ENCODE measurements around the gene OAT. TPM values are rescaled to one million over a fixed set of nuclear protein-coding genes. Genes with fewer than 3 reads are reported as not detected.

OAT gene
- total and polyA plus RNA-seq, 4 donors, result 25.1 to 255 (median 69.1) TPM

DNA sequence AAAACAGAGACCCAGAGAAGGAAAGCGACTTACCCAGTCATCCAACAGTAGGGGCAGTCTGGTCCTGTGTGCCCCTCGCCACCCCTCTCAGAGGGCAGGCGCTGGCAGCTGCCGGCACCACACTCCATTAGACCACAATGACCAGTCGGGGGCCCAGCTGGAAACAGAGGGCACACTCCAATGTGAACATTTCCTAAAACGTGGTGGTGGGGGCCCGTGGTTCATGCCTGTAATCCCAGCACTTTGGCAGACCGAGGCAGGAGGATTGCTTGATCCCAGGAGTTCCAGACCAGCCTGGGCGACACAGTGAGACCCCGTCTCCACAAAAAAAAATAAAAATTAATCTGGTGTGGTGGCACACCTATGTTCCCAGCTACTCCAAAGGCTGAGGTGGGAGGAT lies 912 bp upstream of the OAT start:
- no peak for DNase-seq (ENCODE audit: low spot score)
- H3K9me3 ChIP-seq (ENCODE audit: control insufficient read depth in 4 of 4, low read length in 3 of 4), result no peaks in the 10 kb centered on the region
- TF ChIP-seq YY1 (IDR thresholded peaks at IDR 0.05) (no peak), JUND (IDR thresholded peaks at IDR 0.05) (no peak), FOXA1 (IDR thresholded peaks at IDR 0.05) (no peak), SP1 (IDR thresholded peaks at IDR 0.05) (no peak), NR2F2 (IDR thresholded peaks at IDR 0.05) (no peak), HNF4G (IDR thresholded peaks at IDR 0.05) (no peak), HNF4A (conservative IDR thresholded peaks at IDR 0.05) (no peak), EGR1 (IDR thresholded peaks at IDR 0.05; ENCODE audit: low read depth in 2 of 2) (no peak), RXRA (IDR thresholded peaks at IDR 0.05) (no peak), TAF1 (conservative IDR thresholded peaks at IDR 0.05) (no peak)
- TF ChIP-seq, protein P1, sequence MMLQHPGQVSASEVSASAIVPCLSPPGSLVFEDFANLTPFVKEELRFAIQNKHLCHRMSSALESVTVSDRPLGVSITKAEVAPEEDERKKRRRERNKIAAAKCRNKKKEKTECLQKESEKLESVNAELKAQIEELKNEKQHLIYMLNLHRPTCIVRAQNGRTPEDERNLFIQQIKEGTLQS (IDR thresholded peaks at IDR 0.05), result no peak
- TF ChIP-seq, protein P2, sequence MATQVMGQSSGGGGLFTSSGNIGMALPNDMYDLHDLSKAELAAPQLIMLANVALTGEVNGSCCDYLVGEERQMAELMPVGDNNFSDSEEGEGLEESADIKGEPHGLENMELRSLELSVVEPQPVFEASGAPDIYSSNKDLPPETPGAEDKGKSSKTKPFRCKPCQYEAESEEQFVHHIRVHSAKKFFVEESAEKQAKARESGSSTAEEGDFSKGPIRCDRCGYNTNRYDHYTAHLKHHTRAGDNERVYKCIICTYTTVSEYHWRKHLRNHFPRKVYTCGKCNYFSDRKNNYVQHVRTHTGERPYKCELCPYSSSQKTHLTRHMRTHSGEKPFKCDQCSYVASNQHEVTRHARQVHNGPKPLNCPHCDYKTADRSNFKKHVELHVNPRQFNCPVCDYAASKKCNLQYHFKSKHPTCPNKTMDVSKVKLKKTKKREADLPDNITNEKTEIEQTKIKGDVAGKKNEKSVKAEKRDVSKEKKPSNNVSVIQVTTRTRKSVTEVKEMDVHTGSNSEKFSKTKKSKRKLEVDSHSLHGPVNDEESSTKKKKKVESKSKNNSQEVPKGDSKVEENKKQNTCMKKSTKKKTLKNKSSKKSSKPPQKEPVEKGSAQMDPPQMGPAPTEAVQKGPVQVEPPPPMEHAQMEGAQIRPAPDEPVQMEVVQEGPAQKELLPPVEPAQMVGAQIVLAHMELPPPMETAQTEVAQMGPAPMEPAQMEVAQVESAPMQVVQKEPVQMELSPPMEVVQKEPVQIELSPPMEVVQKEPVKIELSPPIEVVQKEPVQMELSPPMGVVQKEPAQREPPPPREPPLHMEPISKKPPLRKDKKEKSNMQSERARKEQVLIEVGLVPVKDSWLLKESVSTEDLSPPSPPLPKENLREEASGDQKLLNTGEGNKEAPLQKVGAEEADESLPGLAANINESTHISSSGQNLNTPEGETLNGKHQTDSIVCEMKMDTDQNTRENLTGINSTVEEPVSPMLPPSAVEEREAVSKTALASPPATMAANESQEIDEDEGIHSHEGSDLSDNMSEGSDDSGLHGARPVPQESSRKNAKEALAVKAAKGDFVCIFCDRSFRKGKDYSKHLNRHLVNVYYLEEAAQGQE (IDR thresholded peaks at IDR 0.05), result no peak
- TF ChIP-seq, protein P3, sequence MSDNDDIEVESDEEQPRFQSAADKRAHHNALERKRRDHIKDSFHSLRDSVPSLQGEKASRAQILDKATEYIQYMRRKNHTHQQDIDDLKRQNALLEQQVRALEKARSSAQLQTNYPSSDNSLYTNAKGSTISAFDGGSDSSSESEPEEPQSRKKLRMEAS (IDR thresholded peaks at IDR 0.05), result no peak
- TF ChIP-seq, protein P4, sequence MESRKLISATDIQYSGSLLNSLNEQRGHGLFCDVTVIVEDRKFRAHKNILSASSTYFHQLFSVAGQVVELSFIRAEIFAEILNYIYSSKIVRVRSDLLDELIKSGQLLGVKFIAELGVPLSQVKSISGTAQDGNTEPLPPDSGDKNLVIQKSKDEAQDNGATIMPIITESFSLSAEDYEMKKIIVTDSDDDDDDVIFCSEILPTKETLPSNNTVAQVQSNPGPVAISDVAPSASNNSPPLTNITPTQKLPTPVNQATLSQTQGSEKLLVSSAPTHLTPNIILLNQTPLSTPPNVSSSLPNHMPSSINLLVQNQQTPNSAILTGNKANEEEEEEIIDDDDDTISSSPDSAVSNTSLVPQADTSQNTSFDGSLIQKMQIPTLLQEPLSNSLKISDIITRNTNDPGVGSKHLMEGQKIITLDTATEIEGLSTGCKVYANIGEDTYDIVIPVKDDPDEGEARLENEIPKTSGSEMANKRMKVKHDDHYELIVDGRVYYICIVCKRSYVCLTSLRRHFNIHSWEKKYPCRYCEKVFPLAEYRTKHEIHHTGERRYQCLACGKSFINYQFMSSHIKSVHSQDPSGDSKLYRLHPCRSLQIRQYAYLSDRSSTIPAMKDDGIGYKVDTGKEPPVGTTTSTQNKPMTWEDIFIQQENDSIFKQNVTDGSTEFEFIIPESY (IDR thresholded peaks at IDR 0.05), result no peak
- H3K27me3 ChIP-seq (ENCODE audit: control insufficient read depth in 4 of 4, insufficient read depth in 4 of 4, low read length in 3 of 4), result peaks cover 0 to 9% (median 0%) of the 10 kb centered on the region in 4 donors
- H3K4me3 ChIP-seq (ENCODE audit: low read depth in 1 of 3, low read length in 3 of 3), result no peak overlapping the region
- H3K27ac ChIP-seq (ENCODE audit: low read depth in 1 of 2, low read length in 2 of 2), result no peak overlapping the region
- no peak overlapping the region for H3K9ac ChIP-seq (ENCODE audit: low read depth in 1 of 2, low read length in 2 of 2)
- H3K4me1 ChIP-seq (ENCODE audit: control insufficient read depth in 4 of 4, insufficient read depth in 4 of 4, low read length in 3 of 4), result peaks cover 8 to 27% (median 19%) of the 10 kb centered on the region in 4 donors
- WGBS, result 95% methylated on average over 10 of the region's 10 CpGs
- no peaks in the 10 kb centered on the region for H3K36me3 ChIP-seq (ENCODE audit: control insufficient read depth in 4 of 4, insufficient read depth in 3 of 4, low read depth in 1 of 4, low read length in 3 of 4)

DNA sequence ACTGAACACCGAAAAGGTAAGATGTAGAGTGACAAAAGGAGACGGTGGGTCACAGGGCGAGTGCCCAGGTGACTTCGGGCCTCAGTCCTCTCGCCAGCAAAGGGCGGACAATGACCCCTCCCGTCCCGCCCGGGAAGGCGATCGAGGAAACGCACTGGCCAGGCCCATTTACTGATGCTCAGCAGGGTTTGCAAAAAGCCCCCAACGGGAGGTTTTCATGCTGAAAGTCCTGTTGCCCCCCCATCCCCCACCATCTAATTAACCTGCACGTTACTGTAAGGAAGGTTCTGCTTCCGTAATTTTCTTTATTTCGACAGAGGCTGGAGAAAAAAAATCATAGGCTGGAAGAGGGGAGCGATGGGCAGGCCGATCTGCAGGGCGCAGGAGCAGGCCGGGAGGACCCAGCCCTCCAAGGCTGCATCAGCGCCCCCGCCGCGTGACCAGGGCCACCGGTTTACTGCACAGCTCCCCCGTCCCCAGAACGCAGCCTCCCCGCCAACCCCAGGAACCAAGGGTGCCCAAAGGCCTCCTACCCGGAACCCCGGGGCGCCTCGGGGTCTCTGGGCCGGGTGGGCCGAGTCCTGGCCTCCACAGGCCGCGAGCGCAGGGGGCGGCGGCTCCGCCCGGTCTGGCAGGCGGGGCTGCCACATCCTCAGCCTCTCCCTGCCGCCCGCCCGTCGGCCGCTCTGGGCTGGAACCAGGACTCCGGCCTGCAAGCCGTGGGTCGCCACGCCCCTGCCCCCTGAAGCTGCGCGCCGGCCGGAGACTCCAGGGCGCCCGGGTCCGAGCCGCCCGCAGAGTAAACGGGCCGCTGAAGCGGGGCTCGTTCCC lies 613 bp downstream of the OAT start:
- peak; percentile 68 for DNase-seq (ENCODE audit: low spot score)
- Histone ChIP-seq H3K27ac (ENCODE audit: low read depth in 1 of 2, low read length in 2 of 2) (peak overlapping the region; percentile 75 to 78), H3K9me3 (ENCODE audit: control insufficient read depth in 4 of 4, low read length in 3 of 4) (no peaks in the 10 kb centered on the region), H3K36me3 (ENCODE audit: control insufficient read depth in 4 of 4, insufficient read depth in 3 of 4, low read depth in 1 of 4, low read length in 3 of 4) (no peaks in the 10 kb centered on the region), H3K27me3 (ENCODE audit: control insufficient read depth in 4 of 4, insufficient read depth in 4 of 4, low read length in 3 of 4) (peaks cover 0 to 9% (median 0%) of the 10 kb centered on the region in 4 donors), H3K4me3 (ENCODE audit: low read depth in 1 of 3, low read length in 3 of 3) (peak overlapping the region; percentile 44 to 78 (median 54)), H3K4me1 (ENCODE audit: control insufficient read depth in 4 of 4, insufficient read depth in 4 of 4, low read length in 3 of 4) (peaks cover 8 to 34% (median 28%) of the 10 kb centered on the region in 4 donors), H3K9ac (ENCODE audit: low read depth in 1 of 2, low read length in 2 of 2) (peak overlapping the region in 1 of 2 donors; percentile 27)
- WGBS, result 3% methylated on average over 64 of the region's 64 CpGs
- TF ChIP-seq EGR1 (IDR thresholded peaks at IDR 0.05; ENCODE audit: low read depth in 2 of 2), result no peak
- peak; percentile 22 to 41 for TF ChIP-seq RXRA (IDR thresholded peaks at IDR 0.05)
- TF ChIP-seq HNF4A (conservative IDR thresholded peaks at IDR 0.05), result peak in 1 of 2 donors; percentile 4
